Measurements from ENCODE around the gene SYTL3. TPM values are rescaled to one million over a fixed set of nuclear protein-coding genes. Genes with fewer than 3 reads are reported as not detected.
A peak's percentile ranks its signal among the peaks of the same experiment; 100 is the strongest.

SYTL3 gene
- total RNA-seq, 1 experiment from 2014 or later: 0.09 TPM

- Histone ChIP-seq H2BK12ac (ENCODE audit: insufficient read length, low read depth, low read length) (peak overlapping the region; percentile 92), H2AFZ (ENCODE audit: low read length) (no peak overlapping the region), H3K14ac (ENCODE audit: insufficient read depth, low read length) (no peak overlapping the region), H3K4me2 (ENCODE audit: insufficient read depth, insufficient read length, low read length) (no peak overlapping the region), H2BK120ac (ENCODE audit: low read depth, low read length, poor library complexity, severe bottlenecking) (no peak overlapping the region), H3K23ac (ENCODE audit: insufficient read length, low read depth, low read length) (no peak overlapping the region), H3K9ac (ENCODE audit: extremely low read depth, insufficient read length, low read length) (no peak overlapping the region), H3K79me1 (ENCODE audit: insufficient read depth, low read depth, low read length, poor library complexity, severe bottlenecking) (no peaks in the 10 kb centered on the region), H3K27ac (ENCODE audit: insufficient read length, low read depth, low read length) (peak overlapping the region; percentile 66), H3K4ac (ENCODE audit: low read depth, low read length) (no peak overlapping the region), H2BK5ac (ENCODE audit: insufficient read length, low read length) (peak overlapping the region; percentile 48), H4K20me1 (ENCODE audit: control insufficient read depth, insufficient read depth, insufficient read length) (no peaks in the 10 kb centered on the region), H3K27me3 (ENCODE audit: insufficient read depth, low read length) (no peaks in the 10 kb centered on the region), H4K8ac (replicated peaks; ENCODE audit: insufficient read length, low read depth, low read length) (no peak overlapping the region), H3K56ac (ENCODE audit: insufficient read length, low read depth, low read length) (no peak overlapping the region), H2BK20ac (ENCODE audit: low read depth, low read length, poor library complexity, severe bottlenecking) (no peak overlapping the region), H3K4me1 (ENCODE audit: insufficient read depth, low read length) (peaks cover 8% of the 10 kb centered on the region; the same call in 1 of the 2 replicates), H4K91ac (ENCODE audit: insufficient read length, low read depth, low read length) (no peak overlapping the region), H2BK15ac (ENCODE audit: low read depth, low read length) (peak overlapping the region; percentile 82; the same call in 1 of the 2 replicates), H3K79me2 (ENCODE audit: insufficient read depth, low read length) (no peaks in the 10 kb centered on the region), H4K5ac (ENCODE audit: insufficient read length, low read depth, low read length) (no peak overlapping the region), H3K23me2 (ENCODE audit: insufficient read length, low read depth, low read length, poor library complexity, severe bottlenecking) (no peaks in the 10 kb centered on the region), H3T11ph (ENCODE audit: low read length) (no peak overlapping the region), H2AK5ac (ENCODE audit: insufficient read length, low read length) (peak overlapping the region; percentile 37), H3K9me3 (ENCODE audit: control insufficient read depth, low read depth, low read length) (no peaks in the 10 kb centered on the region), H3K18ac (ENCODE audit: insufficient read length, low read depth, low read length) (peak overlapping the region; percentile 41)
- peaks cover 19 to 22% of the 10 kb centered on the region in 2 experiments for H3K4me1 Mint-ChIP-seq
- H3K27ac Mint-ChIP-seq: peak overlapping the region; percentile 88 to 96 (median 94)
- no peak for DNase-seq
- H3K27me3 Mint-ChIP-seq (ENCODE audit: low read depth): no peaks in the 10 kb centered on the region
- H3K4me3 Mint-ChIP-seq: no peak overlapping the region
- H3K9me3 Mint-ChIP-seq: peaks cover 3 to 10% of the 10 kb centered on the region in 2 experiments; a peak in 2 of 5 replicates
- WGBS (ENCODE audit: extremely low coverage, insufficient read length, low lambda C conversion rate): no CpG with 5 or more reads among the region's 3 CpGs
- H3K36me3 Mint-ChIP-seq (ENCODE audit: insufficient read depth in 1 of 3, low read depth in 3 of 3): peaks cover 43 to 76% (median 57%) of the 10 kb centered on the region in 3 experiments
- no peak for TF ChIP-seq CTCF (conservative IDR thresholded peaks at IDR 0.05)
These were observed 38.8 kb upstream of the SYTL3 start for GRCh38 chr6:158611039-158611438.

All from H9 (cell line).